SJCRH30 (cell line): ENCODE data around the gene ZFAND3. TPM values are rescaled to one million over a fixed set of nuclear protein-coding genes. Genes with fewer than 3 reads are reported as not detected.

ENCODE experiments used
- DNase-seq, 2 experiments: peaks; one replicate each; pipeline ENCODE4 v3.0.0-alpha.2; 2015 to 2020
- H3K27ac ChIP-seq: fragments of 250-450 bp; sonication (Bioruptor Pico); 2 replicates; pipeline ENCODE4 v1.5.1; 2020; ENCODE audit warnings: mild to moderate bottlenecking, moderate library complexity
- H3K27me3 ChIP-seq: fragments of 250-450 bp; sonication (Bioruptor Pico); 2 replicates; pipeline ENCODE4 v1.5.1; 2020; ENCODE audit warnings: mild to moderate bottlenecking, moderate library complexity
- H3K36me3 ChIP-seq: fragments of 250-450 bp; sonication (Bioruptor Pico); 2 replicates; pipeline ENCODE4 v1.5.1; 2020; ENCODE audit warnings: mild to moderate bottlenecking, moderate library complexity
- H3K4me1 ChIP-seq: fragments of 250-450 bp; sonication (Bioruptor Pico); 2 replicates; pipeline ENCODE4 v1.5.1; 2020; ENCODE audit warnings: mild to moderate bottlenecking, moderate library complexity
- H3K4me3 ChIP-seq: fragments of 250-450 bp; sonication (Bioruptor Pico); 2 replicates; pipeline ENCODE4 v1.5.1; 2020; ENCODE audit warnings: mild to moderate bottlenecking, moderate library complexity
- H3K9me3 ChIP-seq: fragments of 250-450 bp; sonication (Bioruptor Pico); replicated peaks from 2 replicates; pipeline ENCODE4 v1.5.1; 2020; ENCODE audit warnings: mild to moderate bottlenecking, moderate library complexity
- total RNA-seq: library from RNA; depleted of rRNA; stranded (reverse); fragments of >200 nt; shearing (Covaris generic); gene quantifications from 2 replicates; pipeline ENCODE4 v1.2.3, GENCODE V29; 2014

Gene ZFAND3
- total RNA-seq, 1 experiment from 2014 or later = 28.7 TPM

DNA sequence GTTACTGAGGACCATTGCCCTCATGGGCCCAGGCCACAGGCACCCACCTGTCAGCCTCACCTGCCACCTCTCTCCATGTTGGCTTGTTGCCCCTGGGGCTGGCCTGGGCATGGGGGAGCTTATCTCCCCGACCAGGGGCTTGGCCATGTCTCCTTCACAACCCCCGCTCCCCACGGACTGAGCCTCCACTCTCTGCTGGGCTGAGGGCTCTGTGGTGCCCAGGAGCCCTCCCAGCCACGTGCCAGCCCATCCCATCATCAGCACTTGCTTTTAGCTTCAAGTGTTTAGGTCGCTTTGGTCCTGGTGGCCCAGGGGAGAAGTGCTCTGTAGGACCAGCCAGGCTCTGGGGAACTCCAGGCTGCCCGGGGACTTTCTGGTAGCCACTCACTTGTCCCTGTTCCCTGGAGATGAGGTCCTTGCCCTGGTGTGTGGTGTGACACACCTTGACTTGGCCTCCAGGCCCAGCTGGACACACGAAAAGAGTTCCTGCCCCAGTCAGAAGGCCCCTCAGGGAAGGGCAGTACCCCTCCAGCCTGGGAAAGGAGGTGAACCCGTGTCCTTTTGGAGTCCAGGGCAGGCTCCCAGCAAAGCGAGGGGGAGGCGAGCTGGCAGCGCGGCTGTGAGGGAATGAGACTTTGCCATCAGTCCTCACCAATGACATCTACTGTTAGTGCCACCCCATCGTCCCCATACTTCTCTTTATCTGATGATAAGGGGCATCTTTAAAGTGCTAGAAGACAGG, 352.6 kb downstream of the ZFAND3 start:
- Histone ChIP-seq H3K4me3 (no peak overlapping the region), H3K36me3 (no peaks in the 10 kb centered on the region), H3K9me3 (no peaks in the 10 kb centered on the region), H3K27me3 (no peaks in the 10 kb centered on the region), H3K27ac (no peak overlapping the region), H3K4me1 (peaks cover 7% of the 10 kb centered on the region; the same call in 1 of the 2 replicates)
- DNase-seq = no peak

DNA sequence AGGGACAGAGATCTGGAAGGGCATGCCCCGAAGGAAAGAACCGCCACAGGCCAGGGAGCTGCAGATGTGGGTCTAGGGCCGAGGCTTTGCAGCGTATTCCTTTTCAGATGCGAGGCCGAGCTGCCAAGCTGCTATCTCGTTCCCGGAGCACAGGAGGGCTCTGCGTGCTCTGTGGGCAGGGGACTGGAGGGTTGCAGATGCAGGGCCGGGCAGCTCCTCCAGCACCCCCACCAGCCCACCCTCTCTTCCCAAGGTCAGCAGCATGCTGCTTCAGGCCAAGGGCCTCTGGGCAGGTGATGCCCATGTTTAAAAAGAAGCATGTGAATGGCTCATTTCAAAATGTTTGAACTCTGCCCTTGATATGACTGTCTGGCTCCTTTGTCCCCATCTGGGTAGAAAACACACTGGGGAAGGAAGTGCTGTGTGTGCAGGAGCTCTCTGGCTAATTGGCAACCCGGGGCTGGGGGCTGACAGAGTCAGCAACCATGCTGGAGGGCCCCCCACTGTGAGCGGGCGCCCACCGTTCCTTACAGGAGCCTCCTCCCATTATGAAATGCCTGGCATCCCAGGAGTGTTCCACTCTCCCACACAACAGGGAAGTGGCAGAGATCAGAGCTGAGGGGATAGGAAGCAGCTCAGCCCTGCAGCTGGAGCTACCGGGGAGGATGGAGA, 353.3 kb downstream of the ZFAND3 start:
- no peaks in the 10 kb centered on the region for H3K36me3 ChIP-seq
- no peak overlapping the region for H3K4me3 ChIP-seq
- H3K9me3 ChIP-seq = no peaks in the 10 kb centered on the region
- no peaks in the 10 kb centered on the region for H3K27me3 ChIP-seq
- DNase-seq = no peak
- H3K4me1 ChIP-seq = peaks cover 7% of the 10 kb centered on the region; the same call in 1 of the 2 replicates
- H3K27ac ChIP-seq = no peak overlapping the region

DNA sequence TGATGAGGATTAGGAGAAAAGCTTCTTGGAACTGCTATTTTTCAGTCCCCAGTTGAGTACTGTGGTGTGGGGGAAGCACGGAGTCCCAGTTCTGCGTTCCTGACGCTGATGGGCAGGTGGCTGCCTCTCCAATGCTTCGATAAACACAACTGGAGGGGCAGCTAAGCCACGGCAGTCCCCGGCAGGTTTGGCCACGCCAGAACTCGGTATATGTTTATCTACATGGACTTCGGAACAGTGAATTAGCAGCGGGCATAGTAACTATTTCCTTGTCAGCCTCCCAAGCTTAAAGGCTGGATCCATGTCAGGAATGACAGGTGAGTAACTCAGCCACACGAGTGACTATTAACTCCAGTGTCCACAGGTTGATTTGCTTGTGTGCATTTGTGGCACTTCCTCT, 354.4 kb downstream of the ZFAND3 start:
- no peak overlapping the region for H3K27ac ChIP-seq
- H3K36me3 ChIP-seq = no peaks in the 10 kb centered on the region
- H3K4me1 ChIP-seq = peaks cover 7% of the 10 kb centered on the region; the same call in 1 of the 2 replicates
- no peak overlapping the region for H3K4me3 ChIP-seq
- H3K9me3 ChIP-seq = no peaks in the 10 kb centered on the region
- DNase-seq = no peak
- no peaks in the 10 kb centered on the region for H3K27me3 ChIP-seq

DNA sequence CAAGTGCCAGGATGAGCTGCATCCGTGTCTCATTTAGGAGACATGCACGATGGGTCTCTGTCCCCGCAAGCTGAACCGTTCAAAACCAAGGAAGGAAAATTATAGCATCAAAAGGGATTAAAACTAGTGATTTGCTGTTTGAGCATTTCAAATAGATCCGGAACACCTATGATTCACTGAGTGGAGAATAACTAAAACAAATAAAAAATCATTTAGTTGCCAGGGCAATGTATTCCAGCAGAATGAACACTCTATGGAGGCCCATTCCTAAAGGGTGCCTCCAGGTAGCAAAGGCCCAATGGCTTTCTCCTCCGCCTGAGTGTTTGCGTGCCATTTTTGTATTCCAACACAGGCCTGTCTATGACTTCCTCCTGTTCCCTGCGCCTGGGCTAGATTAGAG, 354.8 kb downstream of the ZFAND3 start:
- H3K27me3 ChIP-seq = no peaks in the 10 kb centered on the region
- H3K27ac ChIP-seq = no peak overlapping the region
- no peak for DNase-seq
- no peaks in the 10 kb centered on the region for H3K9me3 ChIP-seq
- H3K4me3 ChIP-seq = no peak overlapping the region
- H3K36me3 ChIP-seq = no peaks in the 10 kb centered on the region
- H3K4me1 ChIP-seq = peaks cover 7% of the 10 kb centered on the region; the same call in 1 of the 2 replicates

DNA sequence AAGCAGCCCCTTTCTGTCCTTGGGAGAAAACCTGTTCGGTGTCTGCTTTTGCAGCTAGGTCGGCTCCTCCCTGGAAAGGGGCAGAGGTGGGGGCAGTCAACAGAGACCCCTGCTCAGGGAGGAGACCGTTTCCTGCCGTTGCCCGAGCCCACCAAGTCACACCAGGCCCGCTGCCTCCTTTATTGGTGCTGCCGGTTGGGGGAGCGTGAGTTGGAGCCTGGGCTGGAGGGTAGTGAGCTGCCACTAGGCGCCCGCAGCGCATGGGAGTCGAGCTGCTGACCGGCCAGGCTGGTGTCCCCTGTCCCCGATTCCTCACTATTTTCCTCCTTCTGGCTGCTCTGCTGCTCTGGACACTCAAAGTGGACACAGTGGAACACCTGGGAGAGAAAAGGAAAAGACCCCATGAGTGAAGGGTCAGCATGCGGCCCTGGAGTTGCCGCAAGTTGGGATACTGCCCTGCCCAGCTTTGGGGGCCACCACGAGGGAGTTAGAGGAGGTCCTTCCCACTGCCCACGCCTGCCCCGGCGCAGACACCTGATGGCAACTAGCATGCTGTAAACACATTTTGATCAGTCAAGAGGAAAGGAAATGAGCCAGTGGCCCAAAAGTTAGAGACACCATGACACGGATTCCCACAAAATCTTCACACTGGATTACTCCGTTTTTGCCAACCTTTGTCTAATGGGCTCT, 355.4 kb downstream of the ZFAND3 start:
- H3K4me1 ChIP-seq = peaks cover 5% of the 10 kb centered on the region; the same call in 1 of the 2 replicates
- H3K4me3 ChIP-seq = no peak overlapping the region

DNA sequence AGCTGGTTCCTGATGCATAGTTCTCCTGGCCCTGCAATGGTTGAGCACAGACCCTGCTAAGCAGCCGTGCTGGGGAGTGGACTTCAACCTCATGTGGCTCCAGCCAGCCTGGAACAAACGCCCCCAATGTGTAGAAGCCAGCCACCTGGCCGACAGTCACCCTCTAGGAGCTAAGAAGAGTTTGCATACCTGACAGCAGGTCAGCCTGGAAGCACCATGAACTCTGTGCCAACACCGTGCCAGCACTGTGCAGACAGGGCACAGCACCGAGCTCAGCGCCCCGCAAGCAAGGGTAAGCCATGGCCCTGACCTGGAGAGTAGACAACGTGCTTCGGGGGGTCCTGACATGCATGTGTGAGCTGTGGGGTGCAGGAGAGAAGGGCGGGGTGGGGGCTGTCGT, 356.3 kb downstream of the ZFAND3 start:
- no peaks in the 10 kb centered on the region for H3K36me3 ChIP-seq
- DNase-seq = no peak
- H3K4me3 ChIP-seq = no peak overlapping the region
- H3K27ac ChIP-seq = no peak overlapping the region
- H3K27me3 ChIP-seq = no peaks in the 10 kb centered on the region
- no peaks in the 10 kb centered on the region for H3K9me3 ChIP-seq
- H3K4me1 ChIP-seq = no peaks in the 10 kb centered on the region

More for the DNA sequence above, 355.4 kb downstream of the ZFAND3 start:
- Histone ChIP-seq H3K27ac (no peak overlapping the region), H3K9me3 (no peaks in the 10 kb centered on the region), H3K27me3 (no peaks in the 10 kb centered on the region), H3K36me3 (no peaks in the 10 kb centered on the region)
- DNase-seq = no peak

DNA sequence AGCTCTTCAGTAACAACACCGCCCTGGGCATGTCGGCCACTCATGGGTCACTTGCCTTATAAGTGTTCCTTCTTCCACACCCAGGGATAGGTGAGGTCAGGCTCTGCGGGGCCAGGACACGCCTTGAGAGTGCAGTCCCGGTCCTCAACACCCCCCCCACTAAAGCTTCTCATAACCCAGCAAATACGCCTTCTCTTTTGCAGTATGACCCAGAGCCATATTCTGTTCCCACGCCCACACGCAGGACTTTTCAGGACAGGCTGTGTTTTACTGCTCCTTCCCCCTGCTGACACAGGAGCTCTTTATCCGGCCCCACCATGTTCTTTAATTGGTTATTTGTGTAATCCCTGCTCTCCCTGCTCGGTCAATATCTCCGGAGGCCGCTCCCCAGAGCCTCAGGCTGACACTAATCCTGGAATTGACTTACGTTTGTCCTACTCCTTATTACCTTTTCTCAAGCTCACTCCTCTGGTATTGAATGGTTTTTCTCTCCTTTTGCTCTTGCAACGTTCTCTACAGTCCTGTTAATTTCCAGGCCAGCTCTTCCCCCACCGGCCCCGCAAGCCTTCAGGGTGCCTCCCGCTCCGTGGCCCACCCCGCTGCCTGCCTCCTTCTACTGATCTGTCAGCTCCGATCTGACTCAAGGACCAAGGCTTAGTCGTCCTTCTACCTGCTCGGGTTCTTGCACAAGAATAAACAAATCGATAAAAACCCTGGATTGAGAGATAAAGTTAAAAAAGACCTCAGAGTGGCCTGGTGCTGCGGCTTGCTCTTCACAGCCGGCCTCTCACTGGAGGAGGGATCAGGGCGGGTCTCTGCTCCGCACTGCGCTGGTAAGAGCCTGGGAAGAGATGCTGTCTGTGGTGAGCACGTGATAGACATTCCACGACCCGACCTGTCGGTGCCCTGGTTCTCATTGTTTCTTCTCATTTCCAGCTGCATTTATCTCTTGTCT, 357.5 kb downstream of the ZFAND3 start:
- Histone ChIP-seq H3K9me3 (no peaks in the 10 kb centered on the region), H3K4me1 (no peaks in the 10 kb centered on the region), H3K27ac (no peak overlapping the region), H3K36me3 (no peaks in the 10 kb centered on the region), H3K27me3 (no peaks in the 10 kb centered on the region), H3K4me3 (no peak overlapping the region)
- DNase-seq = no peak

DNA sequence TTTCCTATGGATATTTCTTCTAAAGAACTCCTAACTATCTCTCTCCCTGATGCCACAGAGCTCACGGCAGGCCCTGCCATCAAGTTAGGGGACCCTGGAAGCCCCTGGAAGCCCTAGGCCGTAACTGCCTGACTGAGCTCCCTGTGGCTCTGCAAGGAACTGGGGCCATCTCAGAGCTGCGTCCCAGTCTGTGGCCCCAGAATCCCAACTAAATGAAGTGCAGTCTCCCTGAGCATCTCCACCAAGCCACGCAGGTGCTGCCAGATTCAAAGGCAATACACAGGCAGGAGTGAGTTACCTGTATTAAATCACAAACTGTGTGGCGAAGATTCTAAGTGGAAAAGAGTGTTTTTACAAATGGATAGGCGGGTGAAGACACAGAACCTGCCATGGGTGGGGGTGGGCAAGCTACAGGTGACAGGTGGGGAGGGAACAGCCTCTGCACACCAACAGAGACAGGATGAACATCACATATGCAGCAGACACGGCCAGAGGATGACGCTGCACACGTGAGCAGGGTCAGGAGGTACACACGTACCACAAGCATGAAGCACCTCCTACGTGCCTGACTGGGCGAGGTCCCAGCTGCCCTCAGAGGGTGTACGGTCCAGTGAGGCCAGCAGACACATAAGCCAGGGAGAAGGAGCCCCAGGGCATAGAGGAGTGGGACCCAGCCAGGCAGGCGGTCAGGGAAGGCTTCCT, 358.5 kb downstream of the ZFAND3 start:
- Histone ChIP-seq H3K4me3 (no peak overlapping the region), H3K27ac (no peak overlapping the region), H3K4me1 (no peaks in the 10 kb centered on the region), H3K27me3 (no peaks in the 10 kb centered on the region), H3K36me3 (no peaks in the 10 kb centered on the region), H3K9me3 (no peaks in the 10 kb centered on the region)
- DNase-seq = no peak

DNA sequence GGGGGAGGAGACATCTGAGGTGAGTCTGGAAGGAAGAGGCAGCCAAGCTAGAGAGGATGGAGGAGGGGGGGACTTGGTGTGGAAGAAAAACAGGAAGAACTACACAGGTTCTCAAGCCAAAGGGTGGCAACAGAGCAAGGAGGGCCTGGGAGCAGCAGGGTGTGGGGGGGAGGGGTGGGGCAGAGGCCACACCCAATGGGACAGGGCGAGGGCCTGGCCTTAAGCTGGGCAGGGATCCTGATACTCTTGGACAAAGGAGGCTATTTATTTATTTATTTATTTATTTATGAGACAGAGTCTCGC, 359.0 kb downstream of the ZFAND3 start:
- no peaks in the 10 kb centered on the region for H3K36me3 ChIP-seq
- no peaks in the 10 kb centered on the region for H3K27me3 ChIP-seq
- no peak for DNase-seq
- no peaks in the 10 kb centered on the region for H3K4me1 ChIP-seq
- no peak overlapping the region for H3K4me3 ChIP-seq
- no peak overlapping the region for H3K27ac ChIP-seq
- H3K9me3 ChIP-seq = no peaks in the 10 kb centered on the region

DNA sequence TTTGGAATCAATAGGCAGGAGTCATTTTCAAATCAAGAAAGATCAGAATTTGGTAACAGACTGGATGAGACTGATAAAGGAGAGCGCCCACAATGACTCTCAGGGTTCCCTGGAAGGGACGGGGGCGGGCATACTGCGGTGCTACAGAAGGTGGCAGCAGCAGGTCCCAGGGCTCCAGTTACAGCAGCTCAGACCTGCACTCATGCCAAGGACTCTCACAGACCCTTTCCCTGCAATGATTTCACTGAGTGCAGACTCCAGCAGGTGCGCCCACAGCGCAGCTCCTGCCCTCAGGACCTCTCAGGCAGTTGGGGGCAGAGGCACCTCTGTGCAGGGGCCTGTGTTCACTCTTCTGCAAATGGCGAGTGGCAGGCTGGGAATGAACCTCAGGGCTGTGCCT, 359.8 kb downstream of the ZFAND3 start:
- Histone ChIP-seq H3K9me3 (no peaks in the 10 kb centered on the region), H3K4me1 (no peaks in the 10 kb centered on the region), H3K27me3 (no peaks in the 10 kb centered on the region), H3K4me3 (no peak overlapping the region), H3K36me3 (no peaks in the 10 kb centered on the region), H3K27ac (no peak overlapping the region)
- no peak for DNase-seq

DNA sequence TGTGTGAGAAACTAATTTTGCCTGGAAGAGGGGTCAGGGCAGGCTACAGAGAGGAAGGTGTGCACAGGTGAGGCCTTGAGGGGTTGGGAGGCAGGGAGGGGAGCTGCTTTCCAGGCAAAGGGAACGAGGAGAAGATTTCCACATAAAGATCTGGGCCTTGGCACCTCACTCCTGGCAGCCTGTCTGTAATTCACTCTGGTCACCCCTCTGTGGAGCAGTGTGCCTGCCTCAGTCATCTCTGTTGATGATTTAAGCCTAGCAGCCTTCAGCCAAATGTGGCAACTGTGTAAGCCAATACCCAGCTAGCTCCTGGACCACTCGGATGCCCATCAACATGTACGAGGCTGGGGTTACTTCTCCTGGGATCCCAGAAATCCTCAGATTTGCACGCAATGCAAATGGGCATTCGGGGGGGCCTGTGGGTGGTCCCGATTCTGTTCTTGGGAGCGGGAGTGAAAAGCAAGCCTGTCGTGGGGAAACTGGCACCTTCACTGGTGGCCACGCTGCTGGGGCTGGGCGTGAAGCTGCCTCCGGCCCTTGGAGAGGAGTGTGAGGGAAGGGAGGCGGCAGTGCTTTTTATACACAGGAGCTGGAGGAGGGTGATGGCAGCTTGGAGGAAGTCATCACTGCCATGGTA, 360.4 kb downstream of the ZFAND3 start:
- Histone ChIP-seq H3K27me3 (no peaks in the 10 kb centered on the region), H3K36me3 (no peaks in the 10 kb centered on the region), H3K9me3 (no peaks in the 10 kb centered on the region), H3K4me3 (no peak overlapping the region), H3K4me1 (no peaks in the 10 kb centered on the region), H3K27ac (no peak overlapping the region)
- DNase-seq = no peak

DNA sequence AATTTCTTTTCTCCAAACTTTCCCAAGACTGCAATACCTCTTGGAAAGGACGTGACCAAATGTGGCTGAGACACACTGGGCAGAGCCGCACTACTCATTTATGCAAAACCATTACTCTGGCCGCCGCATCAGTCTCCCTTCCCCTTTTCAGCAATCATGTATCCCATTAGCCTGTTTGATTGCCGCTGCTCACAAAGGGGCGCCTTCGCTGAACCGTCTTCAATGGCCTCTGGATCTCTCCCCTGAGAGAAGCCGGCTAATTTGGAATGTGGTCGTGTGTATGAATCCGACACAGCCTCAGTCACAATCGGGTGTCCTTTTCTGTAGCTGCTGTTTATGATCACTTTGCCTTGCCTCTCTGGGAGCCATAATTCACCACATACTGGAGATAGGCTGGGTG, 361.1 kb downstream of the ZFAND3 start:
- Histone ChIP-seq H3K27ac (no peak overlapping the region), H3K27me3 (no peaks in the 10 kb centered on the region), H3K9me3 (no peaks in the 10 kb centered on the region), H3K36me3 (no peaks in the 10 kb centered on the region), H3K4me1 (no peaks in the 10 kb centered on the region), H3K4me3 (no peak overlapping the region)
- no peak for DNase-seq

DNA sequence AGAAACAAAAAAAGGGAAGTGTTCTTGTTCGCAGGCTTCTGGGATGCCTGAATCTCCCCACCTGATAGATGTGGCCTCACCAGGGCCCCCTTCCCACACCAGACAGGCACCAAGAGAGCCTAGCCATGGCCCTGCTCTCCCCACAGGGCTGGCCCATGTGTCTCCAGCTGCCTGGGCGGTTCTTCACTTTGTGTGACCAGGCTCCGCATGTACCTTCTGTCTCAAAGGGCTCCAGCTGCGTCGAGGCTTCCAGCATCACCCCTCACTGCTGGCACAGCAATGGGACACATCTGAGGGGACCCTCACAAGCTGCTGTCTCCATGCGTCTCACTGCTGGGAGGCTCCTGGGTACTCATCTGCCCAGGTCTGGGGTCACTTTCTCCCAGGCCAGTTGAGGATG, 362.9 kb downstream of the ZFAND3 start:
- no peak for DNase-seq
- no peak overlapping the region for H3K27ac ChIP-seq
- no peaks in the 10 kb centered on the region for H3K9me3 ChIP-seq
- H3K4me3 ChIP-seq = no peak overlapping the region
- no peaks in the 10 kb centered on the region for H3K36me3 ChIP-seq
- H3K4me1 ChIP-seq = no peaks in the 10 kb centered on the region
- no peaks in the 10 kb centered on the region for H3K27me3 ChIP-seq
